ENCODE measurements around the gene CAMK2B.

DNA sequence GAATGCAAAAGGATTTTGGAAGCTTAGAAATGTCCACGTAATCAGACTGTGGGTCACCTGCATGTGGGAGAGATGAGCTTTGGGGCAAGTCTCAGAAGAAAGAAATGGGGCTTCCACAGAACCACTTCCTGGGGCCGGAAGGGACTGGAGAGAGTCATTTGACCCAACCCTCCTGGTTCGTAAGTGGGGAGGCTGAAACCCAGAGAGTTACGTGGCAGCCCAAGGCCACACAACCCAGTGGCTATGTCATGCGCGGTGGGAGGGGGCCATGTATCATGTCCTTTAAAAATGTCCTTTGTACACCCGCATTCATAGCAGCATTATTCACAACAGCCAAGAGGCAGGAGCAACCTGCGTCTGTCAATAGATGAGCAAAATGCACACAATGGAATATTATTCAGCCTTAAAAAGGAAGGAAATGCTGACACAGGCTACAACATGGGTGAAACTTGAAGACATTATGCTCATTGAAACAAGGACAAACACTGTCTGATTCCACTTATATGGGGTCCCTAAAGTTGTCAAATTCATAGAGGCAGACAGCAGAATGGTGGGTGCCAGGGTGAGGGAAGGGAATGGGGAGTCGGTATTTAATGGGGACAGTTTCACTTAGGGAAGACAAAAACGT, 15.1 kb downstream of the CAMK2B start:
- TF ChIP-seq SIN3A (IDR thresholded peaks at IDR 0.05; ENCODE audit: borderline replicate concordance, insufficient read depth, low read length) (no peak), POLR2AphosphoS5 (IDR thresholded peaks at IDR 0.05; ENCODE audit: low read depth, low read length) (no peak), TAF1 (IDR thresholded peaks at IDR 0.05; ENCODE audit: borderline replicate concordance, insufficient read depth, low read length) (no peak)
- TF ChIP-seq, protein P1, sequence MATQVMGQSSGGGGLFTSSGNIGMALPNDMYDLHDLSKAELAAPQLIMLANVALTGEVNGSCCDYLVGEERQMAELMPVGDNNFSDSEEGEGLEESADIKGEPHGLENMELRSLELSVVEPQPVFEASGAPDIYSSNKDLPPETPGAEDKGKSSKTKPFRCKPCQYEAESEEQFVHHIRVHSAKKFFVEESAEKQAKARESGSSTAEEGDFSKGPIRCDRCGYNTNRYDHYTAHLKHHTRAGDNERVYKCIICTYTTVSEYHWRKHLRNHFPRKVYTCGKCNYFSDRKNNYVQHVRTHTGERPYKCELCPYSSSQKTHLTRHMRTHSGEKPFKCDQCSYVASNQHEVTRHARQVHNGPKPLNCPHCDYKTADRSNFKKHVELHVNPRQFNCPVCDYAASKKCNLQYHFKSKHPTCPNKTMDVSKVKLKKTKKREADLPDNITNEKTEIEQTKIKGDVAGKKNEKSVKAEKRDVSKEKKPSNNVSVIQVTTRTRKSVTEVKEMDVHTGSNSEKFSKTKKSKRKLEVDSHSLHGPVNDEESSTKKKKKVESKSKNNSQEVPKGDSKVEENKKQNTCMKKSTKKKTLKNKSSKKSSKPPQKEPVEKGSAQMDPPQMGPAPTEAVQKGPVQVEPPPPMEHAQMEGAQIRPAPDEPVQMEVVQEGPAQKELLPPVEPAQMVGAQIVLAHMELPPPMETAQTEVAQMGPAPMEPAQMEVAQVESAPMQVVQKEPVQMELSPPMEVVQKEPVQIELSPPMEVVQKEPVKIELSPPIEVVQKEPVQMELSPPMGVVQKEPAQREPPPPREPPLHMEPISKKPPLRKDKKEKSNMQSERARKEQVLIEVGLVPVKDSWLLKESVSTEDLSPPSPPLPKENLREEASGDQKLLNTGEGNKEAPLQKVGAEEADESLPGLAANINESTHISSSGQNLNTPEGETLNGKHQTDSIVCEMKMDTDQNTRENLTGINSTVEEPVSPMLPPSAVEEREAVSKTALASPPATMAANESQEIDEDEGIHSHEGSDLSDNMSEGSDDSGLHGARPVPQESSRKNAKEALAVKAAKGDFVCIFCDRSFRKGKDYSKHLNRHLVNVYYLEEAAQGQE (IDR thresholded peaks at IDR 0.05; ENCODE audit: insufficient read depth in 1 of 2, low read depth in 2 of 2, low read length in 2 of 2), result no peak

All from PFSK-1 (cell line).